Measurements from ENCODE around the gene KIAA1217.

The KIAA1217 gene, protein sequence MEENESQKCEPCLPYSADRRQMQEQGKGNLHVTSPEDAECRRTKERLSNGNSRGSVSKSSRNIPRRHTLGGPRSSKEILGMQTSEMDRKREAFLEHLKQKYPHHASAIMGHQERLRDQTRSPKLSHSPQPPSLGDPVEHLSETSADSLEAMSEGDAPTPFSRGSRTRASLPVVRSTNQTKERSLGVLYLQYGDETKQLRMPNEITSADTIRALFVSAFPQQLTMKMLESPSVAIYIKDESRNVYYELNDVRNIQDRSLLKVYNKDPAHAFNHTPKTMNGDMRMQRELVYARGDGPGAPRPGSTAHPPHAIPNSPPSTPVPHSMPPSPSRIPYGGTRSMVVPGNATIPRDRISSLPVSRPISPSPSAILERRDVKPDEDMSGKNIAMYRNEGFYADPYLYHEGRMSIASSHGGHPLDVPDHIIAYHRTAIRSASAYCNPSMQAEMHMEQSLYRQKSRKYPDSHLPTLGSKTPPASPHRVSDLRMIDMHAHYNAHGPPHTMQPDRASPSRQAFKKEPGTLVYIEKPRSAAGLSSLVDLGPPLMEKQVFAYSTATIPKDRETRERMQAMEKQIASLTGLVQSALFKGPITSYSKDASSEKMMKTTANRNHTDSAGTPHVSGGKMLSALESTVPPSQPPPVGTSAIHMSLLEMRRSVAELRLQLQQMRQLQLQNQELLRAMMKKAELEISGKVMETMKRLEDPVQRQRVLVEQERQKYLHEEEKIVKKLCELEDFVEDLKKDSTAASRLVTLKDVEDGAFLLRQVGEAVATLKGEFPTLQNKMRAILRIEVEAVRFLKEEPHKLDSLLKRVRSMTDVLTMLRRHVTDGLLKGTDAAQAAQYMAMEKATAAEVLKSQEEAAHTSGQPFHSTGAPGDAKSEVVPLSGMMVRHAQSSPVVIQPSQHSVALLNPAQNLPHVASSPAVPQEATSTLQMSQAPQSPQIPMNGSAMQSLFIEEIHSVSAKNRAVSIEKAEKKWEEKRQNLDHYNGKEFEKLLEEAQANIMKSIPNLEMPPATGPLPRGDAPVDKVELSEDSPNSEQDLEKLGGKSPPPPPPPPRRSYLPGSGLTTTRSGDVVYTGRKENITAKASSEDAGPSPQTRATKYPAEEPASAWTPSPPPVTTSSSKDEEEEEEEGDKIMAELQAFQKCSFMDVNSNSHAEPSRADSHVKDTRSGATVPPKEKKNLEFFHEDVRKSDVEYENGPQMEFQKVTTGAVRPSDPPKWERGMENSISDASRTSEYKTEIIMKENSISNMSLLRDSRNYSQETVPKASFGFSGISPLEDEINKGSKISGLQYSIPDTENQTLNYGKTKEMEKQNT (N-terminal part only)

DNA sequence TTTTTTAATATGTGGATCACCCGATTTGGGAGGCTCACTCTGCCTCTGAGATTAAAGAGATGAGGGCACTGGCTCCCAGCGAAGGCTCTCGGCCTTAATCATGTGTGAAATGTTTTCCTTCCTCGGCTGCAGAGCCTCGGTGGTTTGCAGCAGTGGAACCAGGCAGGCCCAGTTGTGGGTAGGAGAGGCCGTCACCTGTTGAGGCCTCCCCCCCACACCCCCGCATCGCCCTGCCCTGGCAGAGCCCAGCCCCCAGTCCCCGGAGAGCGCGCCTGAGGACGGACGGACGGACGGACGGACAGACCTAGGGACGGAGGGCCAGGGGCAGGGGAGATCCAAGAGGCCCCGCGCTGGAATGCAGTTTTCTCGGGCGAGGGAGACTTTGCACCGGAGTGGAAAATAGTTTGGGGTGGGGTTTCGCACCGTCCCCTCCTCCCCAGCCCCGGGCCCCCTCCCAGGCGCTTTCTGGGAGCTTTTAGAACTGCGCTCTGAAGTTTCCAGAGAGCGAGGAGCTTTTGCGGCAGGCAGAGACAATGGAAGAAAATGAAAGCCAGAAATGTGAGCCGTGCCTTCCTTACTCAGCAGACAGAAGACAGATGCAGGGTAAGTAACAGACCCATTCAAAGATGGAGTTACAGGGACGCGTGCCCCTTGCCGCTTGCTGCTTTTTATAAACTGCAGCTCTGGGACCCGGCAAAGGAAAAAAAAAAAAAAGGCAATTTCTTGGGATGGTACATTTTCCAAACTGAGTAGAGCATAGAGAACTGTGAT is at the start of gene KIAA1217:
Gene KIAA1217, plus strand, starts transcription at position 478 of the 771 bp plus-strand sequence. Its CDS starts 56 bp downstream, at position 534.
- H3K27me3 Mint-ChIP-seq = peaks cover 37% of the 10 kb centered on the region
- no peaks in the 10 kb centered on the region for H3K36me3 Mint-ChIP-seq
- peak within 1 kb of the TSS; percentile 88 for H3K27ac Mint-ChIP-seq
- peaks cover 6% of the 10 kb centered on the region for H3K9me3 Mint-ChIP-seq
- H3K4me1 Mint-ChIP-seq = peaks cover 26% of the 10 kb centered on the region
- H3K4me3 Mint-ChIP-seq = peak within 1 kb of the TSS; percentile 79

DNA sequence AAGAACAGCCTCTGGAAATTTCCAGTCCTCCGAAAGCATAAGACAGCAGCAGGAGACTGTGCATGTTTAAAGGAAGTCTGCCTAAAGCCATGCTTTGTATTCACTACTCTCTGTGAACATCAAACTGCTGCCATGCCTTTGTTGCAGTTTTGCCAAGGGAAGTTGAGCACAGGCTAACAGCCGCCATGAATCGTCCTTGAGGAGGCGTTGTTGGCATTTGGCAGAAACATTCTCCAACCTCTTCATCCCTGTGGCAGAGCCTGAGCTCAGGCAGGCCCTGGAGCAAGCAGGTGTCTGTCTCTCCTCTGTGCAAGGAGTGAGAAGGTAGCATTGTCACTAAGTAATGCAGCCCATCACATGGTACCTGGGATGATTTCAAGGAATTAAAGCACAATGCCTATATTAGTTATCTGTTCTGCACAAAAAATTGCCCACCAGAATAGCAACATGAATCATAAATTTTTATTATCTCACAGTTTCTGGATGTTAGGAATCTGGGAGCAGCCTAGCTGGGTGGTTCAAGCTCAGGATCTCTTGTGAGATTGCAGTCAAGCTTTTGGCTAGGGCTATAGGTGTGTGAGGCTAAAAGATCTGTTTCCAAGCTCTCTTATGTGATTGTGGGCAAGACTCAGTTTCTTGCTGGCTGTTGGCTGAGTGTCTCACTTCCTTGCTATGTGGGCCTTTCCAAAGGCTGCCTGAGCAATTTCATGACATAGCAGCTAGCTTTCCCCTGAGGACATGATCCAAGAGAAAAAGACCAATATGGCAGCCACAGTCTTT is 46.5 kb upstream of the KIAA1217 start:
- H3K36me3 Mint-ChIP-seq = no peaks in the 10 kb centered on the region
- H3K27ac Mint-ChIP-seq = no peak overlapping the region
- no peaks in the 10 kb centered on the region for H3K4me1 Mint-ChIP-seq
- no peaks in the 10 kb centered on the region for H3K27me3 Mint-ChIP-seq
- no peak overlapping the region for H3K4me3 Mint-ChIP-seq
- peaks cover 1% of the 10 kb centered on the region for H3K9me3 Mint-ChIP-seq

DNA sequence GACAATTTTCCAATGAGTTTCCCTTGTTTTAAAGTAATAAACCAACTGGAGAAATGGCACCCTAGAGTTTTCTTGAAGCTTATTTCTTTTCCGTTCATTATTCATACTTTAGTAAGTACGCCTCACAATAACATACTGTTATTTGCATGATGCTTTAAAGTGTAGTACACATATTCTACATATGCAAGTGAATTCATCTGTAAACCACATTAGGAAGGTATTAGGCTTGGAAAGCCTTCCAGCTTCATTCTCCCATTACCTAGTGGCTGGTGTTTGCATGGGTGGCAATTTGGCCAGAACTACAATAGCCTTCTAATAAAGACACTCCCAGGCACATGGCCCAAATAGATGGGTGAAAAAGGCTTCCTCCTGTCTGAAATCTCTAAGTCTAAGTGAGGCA is 45.5 kb upstream of the KIAA1217 start:
- Mint-ChIP-seq H3K36me3 (no peaks in the 10 kb centered on the region), H3K27me3 (no peaks in the 10 kb centered on the region), H3K4me3 (no peak overlapping the region), H3K27ac (no peak overlapping the region), H3K4me1 (no peaks in the 10 kb centered on the region), H3K9me3 (no peaks in the 10 kb centered on the region)

DNA sequence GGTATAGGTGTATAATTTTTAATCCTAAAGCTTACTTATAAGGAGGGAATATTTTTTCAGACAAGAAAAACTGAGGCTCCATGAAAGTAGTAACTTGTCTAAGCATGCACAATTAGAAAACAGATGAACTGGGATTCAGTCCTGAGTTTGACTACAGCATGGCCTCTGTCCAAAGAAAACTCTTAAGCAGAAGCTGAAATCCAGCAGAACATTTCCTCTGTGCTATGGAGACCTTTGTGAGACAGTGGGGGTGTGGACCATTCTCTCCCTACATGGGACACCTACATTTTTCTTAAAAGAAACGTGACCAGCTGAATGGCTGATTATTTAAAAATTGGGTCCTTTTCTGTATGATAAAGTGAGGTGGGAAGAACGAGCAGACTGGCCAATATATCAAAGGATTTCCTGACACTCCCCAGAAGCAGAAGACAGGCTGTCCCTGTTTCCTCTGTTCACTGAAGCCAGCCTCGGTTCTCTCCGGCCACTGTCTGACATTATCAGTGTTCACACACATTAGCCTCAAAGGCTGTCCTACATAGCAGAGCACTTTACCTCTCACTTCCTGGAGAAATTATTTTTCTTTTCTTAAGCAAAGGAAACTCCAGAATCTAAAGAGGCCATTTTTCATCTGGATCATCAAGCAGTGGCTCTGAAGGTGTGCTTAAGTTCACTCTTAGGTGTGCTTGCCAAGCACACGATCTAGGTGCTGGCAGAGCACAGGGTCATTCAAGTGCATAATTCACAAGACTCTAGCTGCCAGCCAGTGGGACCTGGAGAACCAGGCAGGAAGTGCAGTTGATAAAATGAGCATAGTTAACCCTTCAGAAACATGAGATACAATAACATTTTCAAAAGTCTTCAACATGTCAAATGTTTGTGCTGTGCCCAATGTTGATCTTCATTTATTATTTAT is 40.4 kb upstream of the KIAA1217 start:
- no peak overlapping the region for H3K27ac Mint-ChIP-seq
- no peaks in the 10 kb centered on the region for H3K27me3 Mint-ChIP-seq
- no peak overlapping the region for H3K4me3 Mint-ChIP-seq
- H3K9me3 Mint-ChIP-seq = no peaks in the 10 kb centered on the region
- H3K36me3 Mint-ChIP-seq = no peaks in the 10 kb centered on the region
- H3K4me1 Mint-ChIP-seq = no peaks in the 10 kb centered on the region

DNA sequence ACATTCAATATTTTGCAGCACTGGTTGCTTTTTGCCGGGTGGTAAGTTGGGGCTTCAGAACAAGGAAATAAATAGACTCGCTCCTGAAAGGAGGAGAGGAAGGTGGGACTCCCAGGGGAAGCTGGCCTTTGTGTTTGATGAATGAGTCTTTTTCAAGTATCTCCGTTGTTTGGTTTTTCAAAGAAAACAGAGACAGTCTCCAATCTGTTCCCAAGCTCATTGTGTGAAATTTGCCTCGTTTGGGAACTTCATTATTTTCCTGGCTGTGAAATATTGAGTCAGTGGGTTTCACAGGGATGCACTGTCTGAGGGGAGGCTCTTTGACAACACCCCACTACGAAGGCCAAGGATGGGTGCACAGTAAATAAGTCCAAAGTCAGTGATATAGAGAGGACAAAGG is 38.7 kb upstream of the KIAA1217 start:
- Mint-ChIP-seq H3K27me3 (no peaks in the 10 kb centered on the region), H3K4me1 (no peaks in the 10 kb centered on the region), H3K36me3 (no peaks in the 10 kb centered on the region), H3K9me3 (no peaks in the 10 kb centered on the region), H3K27ac (no peak overlapping the region), H3K4me3 (no peak overlapping the region)

DNA sequence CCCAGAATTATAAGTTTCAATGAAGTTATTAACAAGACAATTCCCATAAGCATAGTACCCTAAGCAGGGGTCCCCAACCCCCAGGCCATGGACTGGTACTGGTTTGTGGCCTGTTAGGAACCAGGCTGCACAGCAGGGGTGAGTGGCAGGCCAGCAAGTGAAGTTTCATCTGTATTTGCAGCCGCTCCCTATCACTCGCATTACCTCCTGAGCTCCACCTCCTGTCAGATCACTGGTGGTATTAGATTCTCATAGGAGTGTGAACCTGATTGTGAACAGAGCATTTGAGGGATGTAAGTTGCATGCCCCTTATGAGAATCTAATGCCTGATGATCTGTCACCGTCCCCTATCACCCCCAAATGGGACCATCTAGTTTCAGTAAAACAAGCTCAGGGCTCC is 36.0 kb upstream of the KIAA1217 start:
- Mint-ChIP-seq H3K27me3 (no peaks in the 10 kb centered on the region), H3K4me1 (no peaks in the 10 kb centered on the region), H3K4me3 (no peak overlapping the region), H3K9me3 (no peaks in the 10 kb centered on the region), H3K27ac (no peak overlapping the region), H3K36me3 (no peaks in the 10 kb centered on the region)

DNA sequence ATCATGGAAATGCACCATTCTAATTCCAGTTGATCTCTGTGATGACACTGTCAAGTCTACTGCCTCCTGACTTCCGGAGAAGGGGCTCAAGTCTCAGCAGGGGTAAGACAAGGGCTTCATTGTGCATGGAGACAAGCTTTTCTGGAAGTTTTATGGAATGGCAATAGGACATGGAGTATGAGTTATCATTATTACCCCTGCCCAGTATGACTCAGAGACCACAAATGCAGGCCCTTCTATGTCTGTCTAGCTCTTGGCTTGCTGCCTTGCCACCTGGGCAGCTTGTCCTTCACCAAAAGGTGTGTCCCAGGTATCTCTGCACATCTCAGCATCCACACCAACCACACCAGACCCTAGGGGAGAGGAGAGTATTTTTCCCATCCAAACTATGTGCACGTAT is 34.9 kb upstream of the KIAA1217 start:
- no peaks in the 10 kb centered on the region for H3K9me3 Mint-ChIP-seq
- H3K4me1 Mint-ChIP-seq = no peaks in the 10 kb centered on the region
- H3K4me3 Mint-ChIP-seq = no peak overlapping the region
- no peaks in the 10 kb centered on the region for H3K36me3 Mint-ChIP-seq
- no peak overlapping the region for H3K27ac Mint-ChIP-seq
- H3K27me3 Mint-ChIP-seq = no peaks in the 10 kb centered on the region

DNA sequence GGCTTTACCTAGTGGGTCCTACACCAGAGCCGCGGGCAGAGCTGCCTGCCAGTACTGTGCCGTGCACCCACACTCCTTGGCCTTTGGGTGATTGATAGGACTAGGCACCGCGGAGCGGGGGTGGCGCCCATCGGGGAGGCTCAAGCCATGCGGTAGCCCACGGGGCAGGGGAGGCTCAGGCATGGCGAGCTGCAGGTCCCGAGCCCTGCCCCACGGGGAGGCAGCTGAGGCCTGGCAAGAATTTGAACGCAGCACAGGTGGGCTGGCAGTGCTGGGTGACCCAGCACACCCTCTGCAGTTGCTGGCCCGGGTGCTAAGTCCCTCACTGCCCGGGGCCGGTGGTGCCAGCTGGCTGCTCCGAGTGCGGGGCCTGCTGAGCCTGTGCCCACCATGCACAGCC is 32.3 kb upstream of the KIAA1217 start:
- H3K36me3 Mint-ChIP-seq = no peaks in the 10 kb centered on the region
- H3K27me3 Mint-ChIP-seq = peaks cover 3% of the 10 kb centered on the region
- H3K27ac Mint-ChIP-seq = no peak overlapping the region
- H3K4me3 Mint-ChIP-seq = no peak overlapping the region
- peaks cover 12% of the 10 kb centered on the region for H3K9me3 Mint-ChIP-seq
- no peaks in the 10 kb centered on the region for H3K4me1 Mint-ChIP-seq

DNA sequence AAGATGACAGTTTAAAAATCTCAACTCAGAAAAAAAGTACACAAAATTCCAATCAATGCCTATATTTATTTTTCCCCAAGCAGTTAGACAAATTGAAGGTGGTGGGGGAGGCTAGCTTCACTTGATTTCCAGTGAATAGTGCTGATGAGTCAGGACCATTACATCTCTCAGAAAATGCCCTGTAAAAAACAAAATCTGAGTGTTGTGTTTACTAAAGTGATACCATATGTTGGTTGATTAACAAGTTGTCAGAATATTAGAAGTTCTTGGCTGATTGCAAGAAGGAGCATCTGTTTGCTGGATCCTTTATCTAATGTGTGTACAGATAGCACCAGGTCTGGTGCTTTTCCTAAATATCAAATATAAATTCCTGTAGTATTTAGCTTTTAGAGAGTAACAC is 31.3 kb upstream of the KIAA1217 start:
- Mint-ChIP-seq H3K4me1 (no peaks in the 10 kb centered on the region), H3K4me3 (no peak overlapping the region), H3K27me3 (peaks cover 3% of the 10 kb centered on the region)

DNA sequence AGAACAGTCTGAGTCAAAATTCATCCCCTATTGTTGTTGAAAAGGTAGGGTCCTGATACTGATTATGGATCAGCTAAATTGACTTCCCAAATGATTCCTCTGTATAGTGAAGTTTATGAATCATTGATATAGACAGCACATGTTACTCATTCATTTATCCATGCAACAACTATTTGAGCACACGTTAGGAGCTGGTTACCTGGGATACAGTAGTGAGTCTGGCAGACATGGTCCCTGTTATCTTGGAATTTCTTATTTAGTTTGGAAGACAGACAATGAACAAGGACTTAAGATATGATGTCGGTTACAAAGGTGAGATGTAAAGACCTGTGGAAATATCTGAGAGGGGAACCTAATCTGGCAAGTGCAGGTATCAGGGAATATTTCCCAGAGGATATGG is 28.0 kb upstream of the KIAA1217 start:
- no peak overlapping the region for H3K4me3 Mint-ChIP-seq
- H3K9me3 Mint-ChIP-seq = peaks cover 12% of the 10 kb centered on the region
- H3K27me3 Mint-ChIP-seq = peaks cover 3% of the 10 kb centered on the region
- no peaks in the 10 kb centered on the region for H3K36me3 Mint-ChIP-seq
- H3K4me1 Mint-ChIP-seq = no peaks in the 10 kb centered on the region
- H3K27ac Mint-ChIP-seq = no peak overlapping the region

More for the DNA sequence above, 31.3 kb upstream of the KIAA1217 start:
- no peak overlapping the region for H3K27ac Mint-ChIP-seq
- no peaks in the 10 kb centered on the region for H3K36me3 Mint-ChIP-seq
- H3K9me3 Mint-ChIP-seq = peaks cover 12% of the 10 kb centered on the region

DNA sequence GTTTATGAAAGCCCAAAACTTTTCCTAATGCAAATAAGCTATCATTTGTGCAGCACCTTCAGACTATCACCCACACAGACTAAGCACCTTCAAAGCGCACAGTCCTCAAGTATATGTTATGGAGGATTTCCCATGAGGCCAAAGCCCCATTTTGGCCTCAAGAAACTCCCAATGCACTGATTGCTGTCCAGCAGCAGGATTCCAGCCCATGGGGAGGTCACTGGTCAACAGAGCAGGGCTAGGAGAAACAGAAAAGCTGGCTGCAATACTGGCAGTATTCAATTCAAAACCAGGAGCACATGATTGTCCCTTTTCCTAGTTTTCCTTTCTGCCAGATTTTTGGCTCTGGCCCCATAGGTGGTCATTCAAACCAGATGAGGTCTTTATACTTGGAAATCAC is 24.5 kb upstream of the KIAA1217 start:
- Mint-ChIP-seq H3K36me3 (no peaks in the 10 kb centered on the region), H3K4me1 (no peaks in the 10 kb centered on the region), H3K9me3 (peaks cover 12% of the 10 kb centered on the region), H3K27me3 (peaks cover 10% of the 10 kb centered on the region), H3K27ac (no peak overlapping the region), H3K4me3 (no peak overlapping the region)

DNA sequence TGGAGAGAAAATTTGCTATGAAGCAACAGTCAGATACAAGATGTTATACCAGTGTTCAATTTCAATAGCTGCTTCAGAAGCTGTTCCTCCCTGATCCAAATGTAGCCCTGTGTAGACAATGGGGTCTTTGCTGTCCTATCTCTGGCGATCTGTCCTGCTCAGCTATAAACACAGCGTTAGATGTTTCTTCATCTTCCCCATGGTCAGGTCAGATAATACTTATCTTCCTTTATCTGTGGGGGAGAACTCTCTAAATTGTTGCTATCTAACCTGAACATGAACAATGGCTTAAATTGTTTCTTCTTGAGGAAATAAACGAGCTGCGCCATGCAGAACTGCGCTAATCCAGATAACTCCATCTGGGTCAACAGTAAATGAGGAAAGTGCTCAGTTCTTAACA is 15.6 kb upstream of the KIAA1217 start:
- Mint-ChIP-seq H3K4me1 (no peaks in the 10 kb centered on the region), H3K4me3 (no peak overlapping the region)

DNA sequence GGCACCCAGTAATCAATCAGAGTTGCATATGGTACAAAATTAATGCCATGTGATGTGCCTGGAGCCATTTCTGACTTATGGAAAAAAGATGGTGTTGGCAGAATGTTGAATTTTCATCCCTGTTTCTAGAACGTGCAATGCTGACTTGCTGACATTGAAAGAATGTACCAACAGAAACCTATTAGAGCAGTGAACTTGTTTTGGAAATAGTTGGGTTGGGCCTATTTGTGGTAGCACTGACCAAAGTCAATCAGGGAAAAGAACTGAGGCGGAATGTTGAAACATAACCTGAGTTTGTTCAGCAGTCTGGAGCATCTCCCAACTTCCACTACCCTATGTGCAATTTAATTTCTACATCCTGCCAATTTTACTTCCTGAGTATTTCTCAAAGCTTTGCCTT is 11.7 kb upstream of the KIAA1217 start:
- Mint-ChIP-seq H3K36me3 (no peaks in the 10 kb centered on the region), H3K4me1 (no peaks in the 10 kb centered on the region)

More for the DNA sequence above, 15.6 kb upstream of the KIAA1217 start:
- H3K36me3 Mint-ChIP-seq = no peaks in the 10 kb centered on the region
- H3K27me3 Mint-ChIP-seq = peaks cover 2% of the 10 kb centered on the region
- no peak overlapping the region for H3K27ac Mint-ChIP-seq
- no peaks in the 10 kb centered on the region for H3K9me3 Mint-ChIP-seq

More for the DNA sequence above, 11.7 kb upstream of the KIAA1217 start:
- H3K4me3 Mint-ChIP-seq = no peak overlapping the region
- H3K9me3 Mint-ChIP-seq = no peaks in the 10 kb centered on the region
- peaks cover 2% of the 10 kb centered on the region for H3K27me3 Mint-ChIP-seq
- no peak overlapping the region for H3K27ac Mint-ChIP-seq

All from activated naive CD4-positive, alpha-beta T cell treated with anti-CD3 and anti-CD28 coated beads, Interleukin-2, amount 50 U/mL, for 24 hours (primary cell).